Measurements from ENCODE around the gene ZNF524. TPM values are rescaled to one million over a fixed set of nuclear protein-coding genes. Genes with fewer than 3 reads are reported as not detected.
A peak's percentile ranks its signal among the peaks of the same experiment; 100 is the strongest.

Gene ZNF524
- polyA plus RNA-seq, 1 of the 3 experiments (the other 2 are of a cell fraction) = 7.3 TPM

DNA sequence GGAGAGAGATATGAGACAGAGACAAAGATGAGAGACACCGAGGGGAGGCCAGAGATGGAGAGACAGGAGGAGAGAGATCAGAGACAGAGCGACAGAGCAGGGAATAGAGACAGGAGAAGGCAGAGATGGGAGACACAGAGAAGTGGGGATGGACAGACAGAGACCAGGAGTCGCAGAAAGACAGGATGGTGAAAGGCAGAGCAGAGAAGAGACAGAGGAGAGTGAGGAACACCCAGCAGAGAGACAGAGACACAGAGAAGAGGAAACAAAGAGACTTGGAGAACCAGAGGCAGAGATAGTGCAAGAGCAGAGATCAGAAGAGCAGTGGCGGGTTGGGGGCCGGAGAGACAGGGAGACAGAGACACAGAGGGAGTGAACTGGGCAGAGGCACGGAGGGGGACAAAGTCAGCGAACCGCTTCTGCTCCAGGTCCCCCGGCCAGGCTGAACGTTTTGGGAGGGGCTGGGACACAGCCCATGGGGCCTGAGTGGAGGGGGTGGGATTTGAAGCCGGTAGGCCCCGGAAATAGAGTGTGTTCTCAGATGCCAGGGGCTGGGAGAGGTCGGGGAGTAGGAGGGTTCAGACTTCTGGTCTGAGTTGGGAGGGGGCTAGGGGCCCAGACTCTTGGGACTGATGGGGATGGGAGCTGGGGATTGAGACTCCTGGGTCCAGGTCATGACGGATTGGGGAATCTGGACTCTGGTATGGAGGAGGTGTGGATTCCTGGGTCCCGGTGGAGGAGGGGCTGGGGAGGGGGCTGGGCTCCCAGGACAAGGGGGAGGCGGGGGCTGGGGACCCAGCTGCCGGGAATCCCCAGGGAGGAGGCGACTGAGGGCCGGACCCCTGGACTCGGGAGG is 20.1 kb upstream of the ZNF524 start:
- H3K4me1 ChIP-seq (ENCODE audit: control insufficient read depth in 1 of 2, insufficient read depth in 2 of 2, low read depth in 1 of 2, low read length in 1 of 2) = peaks cover 0 to 11% of the 10 kb centered on the region in 2 experiments; a peak in 1 of 4 replicates
- ChIA-PET CTCF (interaction anchor here (0.9 to 2.2 kb wide), 3 partner anchors 13 to 74 kb away, joined by 3 to 14 read pairs (median 3); partner anchors contain the start of gene ZNF865), POLR2A (interaction anchor here (0.8 to 1.1 kb wide), 2 partner anchors 20 to 26 kb away, joined by 3 to 7 read pairs; partner anchors contain the start of genes FIZ1 and ZNF524)
- H3K27ac ChIP-seq (ENCODE audit: low read depth in 2 of 2, low read length in 1 of 2) = peak overlapping the region; percentile 73 to 92
- no peaks in the 10 kb centered on the region for H3K9me3 ChIP-seq
- H3K79me2 ChIP-seq (ENCODE audit: insufficient read depth) = peaks cover 20% of the 10 kb centered on the region
- H4K20me1 ChIP-seq (ENCODE audit: insufficient read depth) = no peaks in the 10 kb centered on the region
- H3K9ac ChIP-seq = peak overlapping the region; percentile 96
- H2AFZ ChIP-seq (ENCODE audit: low read depth) = 0 out of 2 replicates have a peak overlapping the region, but pooled peaks have one; percentile 29
- peak; percentile 77 for DNase-seq
- H3K4me2 ChIP-seq = peak overlapping the region; percentile 99
- H3K36me3 ChIP-seq (replicated peaks in 1 of 2; ENCODE audit: control insufficient read depth in 1 of 2, insufficient read depth in 2 of 2, low read length in 1 of 2) = peaks cover 0 to 10% of the 10 kb centered on the region in 2 experiments
- TF ChIP-seq, protein P1, sequence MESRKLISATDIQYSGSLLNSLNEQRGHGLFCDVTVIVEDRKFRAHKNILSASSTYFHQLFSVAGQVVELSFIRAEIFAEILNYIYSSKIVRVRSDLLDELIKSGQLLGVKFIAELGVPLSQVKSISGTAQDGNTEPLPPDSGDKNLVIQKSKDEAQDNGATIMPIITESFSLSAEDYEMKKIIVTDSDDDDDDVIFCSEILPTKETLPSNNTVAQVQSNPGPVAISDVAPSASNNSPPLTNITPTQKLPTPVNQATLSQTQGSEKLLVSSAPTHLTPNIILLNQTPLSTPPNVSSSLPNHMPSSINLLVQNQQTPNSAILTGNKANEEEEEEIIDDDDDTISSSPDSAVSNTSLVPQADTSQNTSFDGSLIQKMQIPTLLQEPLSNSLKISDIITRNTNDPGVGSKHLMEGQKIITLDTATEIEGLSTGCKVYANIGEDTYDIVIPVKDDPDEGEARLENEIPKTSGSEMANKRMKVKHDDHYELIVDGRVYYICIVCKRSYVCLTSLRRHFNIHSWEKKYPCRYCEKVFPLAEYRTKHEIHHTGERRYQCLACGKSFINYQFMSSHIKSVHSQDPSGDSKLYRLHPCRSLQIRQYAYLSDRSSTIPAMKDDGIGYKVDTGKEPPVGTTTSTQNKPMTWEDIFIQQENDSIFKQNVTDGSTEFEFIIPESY (IDR thresholded peaks at IDR 0.05; ENCODE audit: borderline replicate concordance, low read depth) = no peak
- TF ChIP-seq, protein P2, sequence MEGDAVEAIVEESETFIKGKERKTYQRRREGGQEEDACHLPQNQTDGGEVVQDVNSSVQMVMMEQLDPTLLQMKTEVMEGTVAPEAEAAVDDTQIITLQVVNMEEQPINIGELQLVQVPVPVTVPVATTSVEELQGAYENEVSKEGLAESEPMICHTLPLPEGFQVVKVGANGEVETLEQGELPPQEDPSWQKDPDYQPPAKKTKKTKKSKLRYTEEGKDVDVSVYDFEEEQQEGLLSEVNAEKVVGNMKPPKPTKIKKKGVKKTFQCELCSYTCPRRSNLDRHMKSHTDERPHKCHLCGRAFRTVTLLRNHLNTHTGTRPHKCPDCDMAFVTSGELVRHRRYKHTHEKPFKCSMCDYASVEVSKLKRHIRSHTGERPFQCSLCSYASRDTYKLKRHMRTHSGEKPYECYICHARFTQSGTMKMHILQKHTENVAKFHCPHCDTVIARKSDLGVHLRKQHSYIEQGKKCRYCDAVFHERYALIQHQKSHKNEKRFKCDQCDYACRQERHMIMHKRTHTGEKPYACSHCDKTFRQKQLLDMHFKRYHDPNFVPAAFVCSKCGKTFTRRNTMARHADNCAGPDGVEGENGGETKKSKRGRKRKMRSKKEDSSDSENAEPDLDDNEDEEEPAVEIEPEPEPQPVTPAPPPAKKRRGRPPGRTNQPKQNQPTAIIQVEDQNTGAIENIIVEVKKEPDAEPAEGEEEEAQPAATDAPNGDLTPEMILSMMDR (IDR thresholded peaks at IDR 0.05) = no peak
- 0 out of 2 replicates have a peak, but pooled peaks have one; percentile 4 for TF ChIP-seq MXI1 (IDR thresholded peaks at IDR 0.05; ENCODE audit: low read depth, low read length)
- peak; percentile 56 for TF ChIP-seq CHD2 (IDR thresholded peaks at IDR 0.05; ENCODE audit: low read length, partially characterized antibody)
- TF ChIP-seq IRF3 (IDR thresholded peaks at IDR 0.05; ENCODE audit: low read depth, low read length) = no peak
- 4% methylated on average over 13 of the region's 20 CpGs for WGBS (ENCODE audit: low lambda C conversion rate)
- H3K27me3 ChIP-seq (ENCODE audit: insufficient read depth) = no peaks in the 10 kb centered on the region
- no peaks in the 10 kb centered on the region for H3K9me2 ChIP-seq
- peak overlapping the region; percentile 80 to 83 for H3K4me3 ChIP-seq (ENCODE audit: low read depth in 2 of 2, low read length in 1 of 2)
- H3F3A ChIP-seq (replicated peaks; ENCODE audit: insufficient read depth) = peaks cover 7% of the 10 kb centered on the region

DNA sequence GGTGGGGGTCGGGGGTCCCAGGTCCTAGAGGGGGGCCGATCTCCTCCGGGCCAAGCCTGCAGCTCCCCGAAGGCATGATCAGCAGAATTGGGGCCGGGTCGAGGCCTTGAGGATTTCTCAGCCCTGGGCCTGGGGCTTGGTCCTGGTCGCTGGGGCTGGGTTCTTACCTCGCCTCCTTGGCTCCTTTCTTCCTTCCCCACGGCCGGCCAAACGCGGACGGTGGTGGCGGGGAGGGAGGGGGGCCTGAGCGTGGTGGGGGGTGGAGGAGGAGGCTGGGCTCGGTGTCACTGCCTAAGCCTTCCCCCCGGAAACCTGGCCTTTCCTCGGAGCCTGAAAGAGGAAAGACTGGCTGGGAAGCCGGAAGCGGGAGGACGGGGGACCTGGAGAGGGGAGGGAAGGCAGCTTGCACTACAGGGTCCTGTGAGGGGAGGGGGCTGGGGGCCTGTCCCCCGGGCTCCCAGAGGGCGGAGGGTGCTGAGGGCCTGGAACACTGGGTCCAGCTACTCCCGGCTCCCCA is 19.4 kb upstream of the ZNF524 start, which contains the start of gene ZNF579:
Gene ZNF579 (minus strand): TSS at position 221 of the 517 bp plus-strand sequence. CDS start 1,209 bp downstream, outside the sequence.
- H2AFZ ChIP-seq (ENCODE audit: low read depth) = peak within 1 kb of the TSS; percentile 100
- H3K9me3 ChIP-seq = no peaks in the 10 kb centered on the region
- peak; percentile 95 for DNase-seq
- H3K36me3 ChIP-seq (replicated peaks in 1 of 2; ENCODE audit: control insufficient read depth in 1 of 2, insufficient read depth in 2 of 2, low read length in 1 of 2) = peaks cover 0 to 10% of the 10 kb centered on the region in 2 experiments
- H3K9ac ChIP-seq = peak within 1 kb of the TSS; percentile 96
- peak within 1 kb of the TSS; percentile 99 for H3K4me2 ChIP-seq
- WGBS (ENCODE audit: low lambda C conversion rate) = 3% methylated on average over 14 of the region's 24 CpGs
- ChIA-PET POLR2A (interaction anchor here (0.6 to 1.1 kb wide), 4 partner anchors 19 to 62 kb away, joined by 3 to 8 read pairs (median 5); partner anchors contain the start of genes FIZ1 and ZNF524), CTCF (interaction anchor here (0.9 to 2.2 kb wide), 4 partner anchors 13 to 113 kb away, joined by 3 to 14 read pairs (median 3); partner anchors contain the start of gene ZNF865)
- H3K4me1 ChIP-seq (ENCODE audit: control insufficient read depth in 1 of 2, insufficient read depth in 2 of 2, low read depth in 1 of 2, low read length in 1 of 2) = peaks cover 3 to 14% of the 10 kb centered on the region in 2 experiments; a peak in 1 of 4 replicates
- H3F3A ChIP-seq (replicated peaks; ENCODE audit: insufficient read depth) = peaks cover 11% of the 10 kb centered on the region
- peak within 1 kb of the TSS; percentile 73 to 92 for H3K27ac ChIP-seq (ENCODE audit: low read depth in 2 of 2, low read length in 1 of 2)
- H3K4me3 ChIP-seq (ENCODE audit: low read depth in 2 of 2, low read length in 1 of 2) = peak within 1 kb of the TSS; percentile 80 to 83
- no peaks in the 10 kb centered on the region for H4K20me1 ChIP-seq (ENCODE audit: insufficient read depth)
- H3K79me2 ChIP-seq (ENCODE audit: insufficient read depth) = peaks cover 20% of the 10 kb centered on the region
- no peaks in the 10 kb centered on the region for H3K9me2 ChIP-seq
- H3K27me3 ChIP-seq (ENCODE audit: insufficient read depth) = no peaks in the 10 kb centered on the region
- no peak for TF ChIP-seq FOXM1 (IDR thresholded peaks at IDR 0.05; ENCODE audit: low read depth)
- TF ChIP-seq, protein P3, sequence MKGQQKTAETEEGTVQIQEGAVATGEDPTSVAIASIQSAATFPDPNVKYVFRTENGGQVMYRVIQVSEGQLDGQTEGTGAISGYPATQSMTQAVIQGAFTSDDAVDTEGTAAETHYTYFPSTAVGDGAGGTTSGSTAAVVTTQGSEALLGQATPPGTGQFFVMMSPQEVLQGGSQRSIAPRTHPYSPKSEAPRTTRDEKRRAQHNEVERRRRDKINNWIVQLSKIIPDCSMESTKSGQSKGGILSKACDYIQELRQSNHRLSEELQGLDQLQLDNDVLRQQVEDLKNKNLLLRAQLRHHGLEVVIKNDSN (IDR thresholded peaks at IDR 0.05; ENCODE audit: borderline replicate concordance, low read depth) = no peak
- peak; percentile 61; the same call in 1 of the 2 replicates for TF ChIP-seq MXI1 (IDR thresholded peaks at IDR 0.05; ENCODE audit: low read depth, low read length)
- TF ChIP-seq ELF1 (IDR thresholded peaks at IDR 0.05) = peak; percentile 88
- TF ChIP-seq, protein P4, sequence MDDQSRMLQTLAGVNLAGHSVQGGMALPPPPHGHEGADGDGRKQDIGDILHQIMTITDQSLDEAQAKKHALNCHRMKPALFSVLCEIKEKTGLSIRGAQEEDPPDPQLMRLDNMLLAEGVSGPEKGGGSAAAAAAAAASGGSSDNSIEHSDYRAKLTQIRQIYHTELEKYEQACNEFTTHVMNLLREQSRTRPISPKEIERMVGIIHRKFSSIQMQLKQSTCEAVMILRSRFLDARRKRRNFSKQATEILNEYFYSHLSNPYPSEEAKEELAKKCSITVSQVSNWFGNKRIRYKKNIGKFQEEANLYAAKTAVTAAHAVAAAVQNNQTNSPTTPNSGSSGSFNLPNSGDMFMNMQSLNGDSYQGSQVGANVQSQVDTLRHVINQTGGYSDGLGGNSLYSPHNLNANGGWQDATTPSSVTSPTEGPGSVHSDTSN (IDR thresholded peaks at IDR 0.05) = no peak; the same call in 1 of the 2 replicates
- TF ChIP-seq TEAD4 (IDR thresholded peaks at IDR 0.05; ENCODE audit: borderline replicate concordance, insufficient read depth) = no peak
- TF ChIP-seq CHD2 (IDR thresholded peaks at IDR 0.05; ENCODE audit: low read length, partially characterized antibody) = peak; percentile 86
- 0 out of 2 replicates have a peak, but pooled peaks have one; percentile 45 for TF ChIP-seq RCOR1 (IDR thresholded peaks at IDR 0.05; ENCODE audit: low read length)
- TF ChIP-seq YY1 (IDR thresholded peaks at IDR 0.05; ENCODE audit: low read depth) = peak; percentile 70; the same call in 1 of the 2 replicates
- TF ChIP-seq, protein P5, sequence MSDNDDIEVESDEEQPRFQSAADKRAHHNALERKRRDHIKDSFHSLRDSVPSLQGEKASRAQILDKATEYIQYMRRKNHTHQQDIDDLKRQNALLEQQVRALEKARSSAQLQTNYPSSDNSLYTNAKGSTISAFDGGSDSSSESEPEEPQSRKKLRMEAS (IDR thresholded peaks at IDR 0.05; ENCODE audit: low read depth) = peak; percentile 84
- TF ChIP-seq EP300 (IDR thresholded peaks at IDR 0.05; ENCODE audit: borderline replicate concordance in 1 of 2, low read depth in 1 of 2, low read length in 1 of 2) = peak in 1 of 2 experiments; percentile 46; a peak in 1 of 4 replicates
- TF ChIP-seq POLR2AphosphoS5 (IDR thresholded peaks at IDR 0.05; ENCODE audit: low read depth, low read length) = peak; percentile 67
- no peak for TF ChIP-seq MEF2A (IDR thresholded peaks at IDR 0.05; ENCODE audit: borderline replicate concordance, low read depth)
